HL-60 (cell line): Measurements from ENCODE around the gene OXER1.

Source experiments
- DNase-seq, 2 experiments: peaks; one replicate each; pipeline ENCODE4 v3.0.0-alpha.2; 2010 to 2020; ENCODE audit warnings: low read depth in 1 of 2, low spot score in 1 of 2
- H3K27ac ChIP-seq: fragments of 250-450 bp; sonication (Bioruptor Pico); replicated peaks from 2 replicates; pipeline ENCODE4 v1.5.1; 2020; ENCODE audit warnings: mild to moderate bottlenecking, moderate library complexity
- H3K27me3 ChIP-seq: fragments of 250-450 bp; sonication (Bioruptor Pico); 2 replicates; pipeline ENCODE4 v1.5.1; 2021; ENCODE audit warnings: mild to moderate bottlenecking, moderate library complexity; ENCODE audit not compliant: insufficient read depth, poor library complexity, severe bottlenecking
- H3K4me3 ChIP-seq: replicated peaks from 2 replicates; pipeline ENCODE4 v1.5.1; 2011; ENCODE audit warnings: mild to moderate bottlenecking, control low read depth, low read length; ENCODE audit not compliant: insufficient read depth
- GABPA ChIP-seq: IDR thresholded peaks from 2 replicates; pipeline ENCODE4 v1.6.1; 2012; ENCODE audit warnings: low read depth
- POLR2AphosphoS5 ChIP-seq: IDR thresholded peaks from 2 replicates; pipeline ENCODE4 v1.6.1; 2012; ENCODE audit warnings: low read depth
- SPI1 ChIP-seq: IDR thresholded peaks from 2 replicates; pipeline ENCODE4 v1.6.1; 2012; ENCODE audit warnings: low read depth, mild to moderate bottlenecking, borderline replicate concordance
- TF ChIP-seq, protein P1 (sequence below): IDR thresholded peaks from one replicate; pipeline ENCODE4 v1.5.1; 2011; ENCODE audit warnings: low read length, control low read depth, inconsistent platforms; ENCODE audit not compliant: insufficient read depth
- TF ChIP-seq, protein P2 (sequence below): IDR thresholded peaks from 2 replicates; pipeline ENCODE4 v1.6.1; 2012; ENCODE audit warnings: low read depth; ENCODE audit not compliant: insufficient replicate concordance

The OXER1 gene

DNA sequence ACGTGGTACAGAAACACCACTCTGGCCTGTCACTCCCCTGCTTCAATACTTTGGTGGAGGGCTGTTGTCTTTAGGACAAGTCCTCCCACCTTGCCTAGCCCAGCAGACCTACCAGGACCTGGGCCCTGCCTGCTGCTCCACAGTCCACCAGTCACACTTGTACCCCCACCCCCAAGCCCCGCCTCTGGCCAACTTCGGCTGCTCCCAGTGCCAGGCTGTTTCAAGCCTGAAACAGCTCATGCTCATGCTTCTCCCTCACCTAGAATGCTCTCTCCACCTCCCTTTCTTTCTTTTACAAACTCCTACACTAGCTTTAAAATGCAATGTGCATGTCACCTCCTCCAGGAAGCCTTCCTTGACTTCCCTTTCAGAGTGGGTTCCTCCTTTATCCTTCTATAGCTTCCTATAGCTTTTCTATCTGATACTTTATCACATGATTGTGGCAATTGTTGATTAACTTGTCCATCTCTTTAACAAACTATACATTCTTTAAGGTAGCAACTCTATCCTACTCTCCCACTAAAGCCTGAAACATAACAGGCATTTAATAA, 4.8 kb upstream of the OXER1 start:
- no peak for DNase-seq
- Histone ChIP-seq H3K4me3 (no peak overlapping the region), H3K27ac (no peak overlapping the region), H3K27me3 (no peaks in the 10 kb centered on the region)
- TF ChIP-seq, protein P1, sequence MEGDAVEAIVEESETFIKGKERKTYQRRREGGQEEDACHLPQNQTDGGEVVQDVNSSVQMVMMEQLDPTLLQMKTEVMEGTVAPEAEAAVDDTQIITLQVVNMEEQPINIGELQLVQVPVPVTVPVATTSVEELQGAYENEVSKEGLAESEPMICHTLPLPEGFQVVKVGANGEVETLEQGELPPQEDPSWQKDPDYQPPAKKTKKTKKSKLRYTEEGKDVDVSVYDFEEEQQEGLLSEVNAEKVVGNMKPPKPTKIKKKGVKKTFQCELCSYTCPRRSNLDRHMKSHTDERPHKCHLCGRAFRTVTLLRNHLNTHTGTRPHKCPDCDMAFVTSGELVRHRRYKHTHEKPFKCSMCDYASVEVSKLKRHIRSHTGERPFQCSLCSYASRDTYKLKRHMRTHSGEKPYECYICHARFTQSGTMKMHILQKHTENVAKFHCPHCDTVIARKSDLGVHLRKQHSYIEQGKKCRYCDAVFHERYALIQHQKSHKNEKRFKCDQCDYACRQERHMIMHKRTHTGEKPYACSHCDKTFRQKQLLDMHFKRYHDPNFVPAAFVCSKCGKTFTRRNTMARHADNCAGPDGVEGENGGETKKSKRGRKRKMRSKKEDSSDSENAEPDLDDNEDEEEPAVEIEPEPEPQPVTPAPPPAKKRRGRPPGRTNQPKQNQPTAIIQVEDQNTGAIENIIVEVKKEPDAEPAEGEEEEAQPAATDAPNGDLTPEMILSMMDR, result no peak
- TF ChIP-seq GABPA (no peak), SPI1 (no peak), POLR2AphosphoS5 (no peak)
- TF ChIP-seq, protein P2, sequence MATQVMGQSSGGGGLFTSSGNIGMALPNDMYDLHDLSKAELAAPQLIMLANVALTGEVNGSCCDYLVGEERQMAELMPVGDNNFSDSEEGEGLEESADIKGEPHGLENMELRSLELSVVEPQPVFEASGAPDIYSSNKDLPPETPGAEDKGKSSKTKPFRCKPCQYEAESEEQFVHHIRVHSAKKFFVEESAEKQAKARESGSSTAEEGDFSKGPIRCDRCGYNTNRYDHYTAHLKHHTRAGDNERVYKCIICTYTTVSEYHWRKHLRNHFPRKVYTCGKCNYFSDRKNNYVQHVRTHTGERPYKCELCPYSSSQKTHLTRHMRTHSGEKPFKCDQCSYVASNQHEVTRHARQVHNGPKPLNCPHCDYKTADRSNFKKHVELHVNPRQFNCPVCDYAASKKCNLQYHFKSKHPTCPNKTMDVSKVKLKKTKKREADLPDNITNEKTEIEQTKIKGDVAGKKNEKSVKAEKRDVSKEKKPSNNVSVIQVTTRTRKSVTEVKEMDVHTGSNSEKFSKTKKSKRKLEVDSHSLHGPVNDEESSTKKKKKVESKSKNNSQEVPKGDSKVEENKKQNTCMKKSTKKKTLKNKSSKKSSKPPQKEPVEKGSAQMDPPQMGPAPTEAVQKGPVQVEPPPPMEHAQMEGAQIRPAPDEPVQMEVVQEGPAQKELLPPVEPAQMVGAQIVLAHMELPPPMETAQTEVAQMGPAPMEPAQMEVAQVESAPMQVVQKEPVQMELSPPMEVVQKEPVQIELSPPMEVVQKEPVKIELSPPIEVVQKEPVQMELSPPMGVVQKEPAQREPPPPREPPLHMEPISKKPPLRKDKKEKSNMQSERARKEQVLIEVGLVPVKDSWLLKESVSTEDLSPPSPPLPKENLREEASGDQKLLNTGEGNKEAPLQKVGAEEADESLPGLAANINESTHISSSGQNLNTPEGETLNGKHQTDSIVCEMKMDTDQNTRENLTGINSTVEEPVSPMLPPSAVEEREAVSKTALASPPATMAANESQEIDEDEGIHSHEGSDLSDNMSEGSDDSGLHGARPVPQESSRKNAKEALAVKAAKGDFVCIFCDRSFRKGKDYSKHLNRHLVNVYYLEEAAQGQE, result no peak

DNA sequence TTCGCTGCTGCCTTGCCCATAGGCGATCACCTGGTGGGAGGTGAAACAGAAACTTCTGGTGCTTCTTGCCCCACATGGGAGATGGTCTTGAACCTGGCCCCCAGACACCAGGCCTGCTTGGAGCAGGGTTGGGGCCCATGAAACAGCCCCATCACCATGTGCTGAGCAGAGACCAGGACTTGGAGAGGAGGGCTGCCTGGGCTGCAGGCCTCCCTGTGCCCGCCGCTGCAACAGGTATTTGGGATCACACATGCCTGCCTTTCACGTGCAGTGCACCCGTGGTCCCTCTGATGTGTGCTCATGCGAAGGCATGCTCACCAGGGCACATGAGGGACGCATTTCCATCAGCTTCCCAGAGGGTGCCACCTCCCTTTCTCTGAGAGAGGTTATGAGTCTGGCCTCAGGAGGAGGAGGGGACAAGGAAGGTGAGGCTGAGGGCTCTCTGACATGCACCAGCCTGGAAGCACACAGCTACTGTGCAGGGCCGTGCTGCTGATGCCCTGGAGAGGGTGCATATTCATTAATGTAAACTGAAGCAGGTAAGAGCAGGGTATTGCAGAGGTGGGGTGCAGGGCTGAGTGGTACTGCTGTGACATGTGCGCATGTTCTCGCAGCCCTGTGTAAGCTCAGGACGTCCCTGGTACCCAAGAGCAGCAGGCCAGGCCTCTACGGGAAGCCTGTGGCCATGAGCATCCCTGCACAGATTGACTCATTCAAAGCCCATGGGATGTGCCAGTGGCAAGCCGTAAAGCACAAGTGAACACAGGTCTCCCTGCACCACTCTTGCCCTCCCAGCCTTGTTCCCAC, 4.2 kb upstream of the OXER1 start:
- no peak for DNase-seq
- Histone ChIP-seq H3K27ac (no peak overlapping the region), H3K27me3 (no peaks in the 10 kb centered on the region), H3K4me3 (no peak overlapping the region)
- no peak for TF ChIP-seq POLR2AphosphoS5
- no peak for TF ChIP-seq GABPA
- TF ChIP-seq, protein P2, result no peak
- TF ChIP-seq, protein P1, result no peak
- no peak for TF ChIP-seq SPI1

DNA sequence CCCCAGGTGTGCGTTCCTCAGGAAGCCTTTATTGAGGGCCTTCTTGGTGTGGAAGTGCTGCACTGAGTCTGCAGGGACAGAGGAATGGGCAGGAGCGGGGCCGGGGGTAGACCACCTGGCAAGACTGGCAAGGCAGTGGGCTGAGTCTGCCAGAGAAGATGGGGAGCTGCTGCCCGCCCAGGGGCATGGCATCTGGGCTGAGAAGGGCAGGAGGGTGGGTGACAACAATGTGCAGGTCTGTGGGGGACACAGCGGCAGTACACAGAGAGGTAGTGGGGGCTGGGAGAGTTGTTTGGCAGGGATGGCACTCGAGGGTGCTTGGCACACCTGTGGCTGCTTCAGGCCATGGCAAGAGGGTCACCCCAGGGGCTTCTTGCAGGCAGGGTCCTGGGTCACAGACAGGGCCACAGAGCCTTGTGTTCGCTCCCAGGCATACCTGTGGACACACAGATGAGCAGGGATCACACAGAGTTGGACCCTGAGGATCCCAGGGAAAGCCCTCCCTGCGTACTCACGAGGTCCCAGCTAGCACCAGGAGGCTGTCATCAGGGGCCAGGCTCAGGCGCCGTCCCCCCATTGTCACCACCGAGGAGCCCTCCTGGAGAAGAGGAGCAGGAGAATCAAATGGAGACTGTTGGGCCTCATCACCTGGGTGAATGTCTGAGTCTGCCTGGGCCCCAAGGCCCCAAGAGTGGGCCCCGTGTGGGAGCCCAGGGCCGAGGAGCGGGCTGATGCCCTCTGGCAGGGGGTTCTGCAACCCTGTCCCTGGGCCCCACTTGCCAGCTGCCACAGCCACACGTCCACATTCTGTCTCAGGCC, 3.4 kb upstream of the OXER1 start:
- no peaks in the 10 kb centered on the region for H3K27me3 ChIP-seq
- no peak overlapping the region for H3K27ac ChIP-seq
- TF ChIP-seq POLR2AphosphoS5, result no peak
- no peak for TF ChIP-seq SPI1
- TF ChIP-seq, protein P1, result no peak
- TF ChIP-seq, protein P2, result no peak
- no peak for TF ChIP-seq GABPA
- H3K4me3 ChIP-seq, result no peak overlapping the region
- no peak for DNase-seq
